MM.1S (cell line): ENCODE data around the gene THADA.

Source experiments
- DNase-seq: peaks from one replicate; pipeline ENCODE4 v3.0.0-alpha.2; 2015
- H2AFZ ChIP-seq: fragments of 300-600 bp; sonication (generic); 2 replicates; pipeline ENCODE4 v1.6.0; 2016; ENCODE audit warnings: antibody characterized with exemption, low read length
- H3F3A ChIP-seq: fragments of 300-600 bp; sonication (generic); 2 replicates; pipeline ENCODE4 v1.6.1; 2016; ENCODE audit warnings: mild to moderate bottlenecking, antibody characterized with exemption, low read length, moderate library complexity, mixed read lengths; ENCODE audit not compliant: insufficient read depth
- H3K27ac ChIP-seq: fragments of 300-600 bp; sonication (generic); 2 replicates; pipeline ENCODE4 v1.5.1; 2016; ENCODE audit warnings: mild to moderate bottlenecking, low read length
- H3K27me3 ChIP-seq: fragments of 300-600 bp; sonication (generic); replicated peaks from 2 replicates; pipeline ENCODE4 v1.6.0; 2016; ENCODE audit warnings: low read length; ENCODE audit not compliant: insufficient read depth
- H3K36me3 ChIP-seq: fragments of 300-600 bp; sonication (generic); replicated peaks from 2 replicates; pipeline ENCODE4 v1.6.1; 2016; ENCODE audit warnings: mild to moderate bottlenecking, low read length, mixed read lengths; ENCODE audit not compliant: insufficient read depth
- H3K4me1 ChIP-seq: fragments of 300-600 bp; sonication (generic); 2 replicates; pipeline ENCODE4 v1.6.1; 2016; ENCODE audit warnings: low read length, mixed read lengths
- H3K4me2 ChIP-seq: fragments of 300-600 bp; sonication (generic); 2 replicates; pipeline ENCODE4 v1.6.0; 2016; ENCODE audit warnings: low read depth, low read length
- H3K4me3 ChIP-seq: fragments of 300-600 bp; sonication (generic); 2 replicates; pipeline ENCODE4 v1.5.1; 2016; ENCODE audit warnings: low read length, mixed read lengths
- H3K79me2 ChIP-seq: fragments of 300-600 bp; sonication (generic); 2 replicates; pipeline ENCODE4 v1.6.1; 2016; ENCODE audit warnings: mixed run types, low read length, mixed read lengths
- H3K9ac ChIP-seq: fragments of 300-600 bp; sonication (generic); 2 replicates; pipeline ENCODE4 v1.6.1; 2016; ENCODE audit warnings: low read length, mixed read lengths
- H3K9me2 ChIP-seq: fragments of 300-600 bp; sonication (generic); replicated peaks from 2 replicates; pipeline ENCODE4 v1.6.1; 2016; ENCODE audit warnings: mild to moderate bottlenecking, low read length, mixed read lengths; ENCODE audit not compliant: insufficient read depth
- H3K9me3 ChIP-seq: fragments of 300-600 bp; sonication (generic); replicated peaks from 2 replicates; pipeline ENCODE4 v1.6.1; 2016; ENCODE audit warnings: mild to moderate bottlenecking, low read length, mixed read lengths; ENCODE audit not compliant: insufficient read depth
- H4K20me1 ChIP-seq: fragments of 300-600 bp; sonication (generic); 2 replicates; pipeline ENCODE4 v1.6.1; 2016; ENCODE audit warnings: mild to moderate bottlenecking, low read length, moderate library complexity, mixed read lengths; ENCODE audit not compliant: insufficient read depth
- EZH2 ChIP-seq: fragments of 300-600 bp; sonication (generic); optimal IDR thresholded peaks from 2 replicates; pipeline ENCODE3; 2017; ENCODE audit warnings: low read depth, mild to moderate bottlenecking, antibody characterized with exemption, low read length, mixed read lengths
- EZH2phosphoT487 ChIP-seq: fragments of 300-600 bp; sonication (generic); IDR thresholded peaks from 2 replicates; pipeline ENCODE4 v1.6.1; 2018; ENCODE audit warnings: antibody characterized with exemption, low read length
- TF ChIP-seq, protein P1 (sequence below): fragments of 300-600 bp; sonication (generic); IDR thresholded peaks from 2 replicates; pipeline ENCODE4 v1.5.1; 2016; ENCODE audit warnings: antibody characterized with exemption, low read length, mixed read lengths

The THADA gene

DNA sequence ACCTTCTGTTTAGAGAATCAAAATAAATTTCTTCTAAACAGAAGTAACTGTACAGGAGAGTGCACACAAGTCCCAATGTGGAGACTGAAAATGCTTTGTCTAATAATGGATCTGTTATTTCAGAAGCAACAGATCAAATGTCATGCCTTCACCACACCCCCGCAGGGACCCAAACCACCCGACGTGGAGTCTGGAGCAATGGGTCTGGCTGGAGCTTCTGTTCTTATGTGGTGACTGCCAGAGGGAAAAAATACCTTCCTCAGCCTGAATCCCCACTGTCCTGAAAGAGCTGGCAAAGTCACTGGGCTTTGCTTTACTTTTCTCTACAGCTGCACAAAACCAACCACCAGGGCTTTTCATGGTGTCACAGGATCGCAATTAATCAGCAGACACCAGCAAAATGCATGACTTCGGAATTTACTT is 250.4 kb downstream of the THADA start:
- no peak overlapping the region for H3K27ac ChIP-seq
- H3K4me2 ChIP-seq = no peak overlapping the region
- no peaks in the 10 kb centered on the region for H3K4me1 ChIP-seq
- no peaks in the 10 kb centered on the region for H3K36me3 ChIP-seq
- no peaks in the 10 kb centered on the region for H3K27me3 ChIP-seq
- H4K20me1 ChIP-seq = no peaks in the 10 kb centered on the region
- no peaks in the 10 kb centered on the region for H3F3A ChIP-seq
- H2AFZ ChIP-seq = no peak overlapping the region
- no peaks in the 10 kb centered on the region for H3K79me2 ChIP-seq
- H3K9ac ChIP-seq = no peak overlapping the region
- TF ChIP-seq, protein P1, sequence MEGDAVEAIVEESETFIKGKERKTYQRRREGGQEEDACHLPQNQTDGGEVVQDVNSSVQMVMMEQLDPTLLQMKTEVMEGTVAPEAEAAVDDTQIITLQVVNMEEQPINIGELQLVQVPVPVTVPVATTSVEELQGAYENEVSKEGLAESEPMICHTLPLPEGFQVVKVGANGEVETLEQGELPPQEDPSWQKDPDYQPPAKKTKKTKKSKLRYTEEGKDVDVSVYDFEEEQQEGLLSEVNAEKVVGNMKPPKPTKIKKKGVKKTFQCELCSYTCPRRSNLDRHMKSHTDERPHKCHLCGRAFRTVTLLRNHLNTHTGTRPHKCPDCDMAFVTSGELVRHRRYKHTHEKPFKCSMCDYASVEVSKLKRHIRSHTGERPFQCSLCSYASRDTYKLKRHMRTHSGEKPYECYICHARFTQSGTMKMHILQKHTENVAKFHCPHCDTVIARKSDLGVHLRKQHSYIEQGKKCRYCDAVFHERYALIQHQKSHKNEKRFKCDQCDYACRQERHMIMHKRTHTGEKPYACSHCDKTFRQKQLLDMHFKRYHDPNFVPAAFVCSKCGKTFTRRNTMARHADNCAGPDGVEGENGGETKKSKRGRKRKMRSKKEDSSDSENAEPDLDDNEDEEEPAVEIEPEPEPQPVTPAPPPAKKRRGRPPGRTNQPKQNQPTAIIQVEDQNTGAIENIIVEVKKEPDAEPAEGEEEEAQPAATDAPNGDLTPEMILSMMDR = no peak
- TF ChIP-seq EZH2phosphoT487 = no peak
- TF ChIP-seq EZH2 = no peak
- no peaks in the 10 kb centered on the region for H3K9me3 ChIP-seq
- no peaks in the 10 kb centered on the region for H3K9me2 ChIP-seq
- DNase-seq = no peak
- H3K4me3 ChIP-seq = no peak overlapping the region

DNA sequence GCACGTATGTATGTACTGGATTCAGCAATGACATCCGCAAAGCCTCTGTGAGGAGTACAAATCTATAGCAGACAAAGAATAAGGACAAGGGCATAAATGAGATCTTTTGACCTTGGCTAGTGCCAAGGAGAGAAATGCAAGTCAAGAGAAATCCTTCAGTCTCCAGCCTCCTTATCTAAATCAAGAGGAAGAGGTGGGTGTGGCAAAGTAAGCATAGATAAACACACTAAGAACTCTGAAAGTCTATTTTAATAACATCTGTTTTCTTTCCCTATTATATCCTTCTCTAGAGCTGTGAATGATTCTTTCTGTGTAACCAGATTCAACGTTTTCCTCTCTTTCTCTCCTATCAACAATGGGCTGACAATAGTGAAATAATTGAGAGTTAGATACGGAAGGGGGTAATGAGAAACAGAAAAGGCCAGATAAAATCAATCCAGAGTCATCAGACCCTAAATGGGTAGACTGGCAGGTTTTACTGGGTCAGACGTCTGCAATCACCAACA is 250.9 kb downstream of the THADA start:
- H3K79me2 ChIP-seq = no peaks in the 10 kb centered on the region
- no peak for TF ChIP-seq EZH2
- TF ChIP-seq, protein P1 = no peak
- H3K9ac ChIP-seq = no peak overlapping the region
- no peaks in the 10 kb centered on the region for H3K36me3 ChIP-seq
- no peak overlapping the region for H2AFZ ChIP-seq
- no peaks in the 10 kb centered on the region for H4K20me1 ChIP-seq
- no peaks in the 10 kb centered on the region for H3K27me3 ChIP-seq
- no peaks in the 10 kb centered on the region for H3K9me3 ChIP-seq
- H3K4me3 ChIP-seq = no peak overlapping the region
- DNase-seq = no peak
- H3K9me2 ChIP-seq = no peaks in the 10 kb centered on the region
- no peaks in the 10 kb centered on the region for H3K4me1 ChIP-seq
- H3F3A ChIP-seq = no peaks in the 10 kb centered on the region
- H3K4me2 ChIP-seq = no peak overlapping the region
- H3K27ac ChIP-seq = no peak overlapping the region

DNA sequence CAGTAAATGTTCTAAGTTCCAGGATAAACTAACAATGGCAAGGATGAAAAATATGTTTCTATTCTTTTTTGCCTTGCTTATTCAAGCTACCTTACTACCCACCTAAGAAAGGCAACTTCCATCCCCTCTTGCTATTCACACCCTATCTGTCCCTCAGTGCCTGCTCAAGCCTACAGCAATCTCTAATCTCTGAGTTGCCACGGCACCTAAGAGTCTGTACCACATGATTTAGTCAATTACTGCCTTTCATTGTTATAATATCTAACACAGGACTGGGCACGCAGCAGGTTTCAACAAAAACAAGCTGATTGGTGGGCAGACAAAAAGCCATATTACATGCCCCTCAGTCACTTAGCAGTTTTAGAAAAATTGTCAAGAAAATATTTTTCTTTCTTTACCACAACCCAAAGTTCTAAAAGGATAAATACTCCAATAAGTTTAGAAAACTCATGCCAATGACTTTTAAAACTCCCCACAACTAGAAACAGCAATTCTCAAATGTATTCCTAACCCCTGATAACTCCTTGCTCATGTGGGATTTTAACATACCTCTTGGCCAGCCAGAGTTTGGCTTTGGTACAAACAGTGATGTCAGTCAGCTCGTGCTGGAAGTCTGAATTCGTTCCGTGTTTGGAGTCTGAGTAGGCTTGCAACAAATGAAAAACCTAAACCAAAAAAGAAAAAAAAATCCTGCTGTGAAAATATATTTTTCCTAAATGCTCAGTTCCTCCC is 252.1 kb downstream of the THADA start:
- Histone ChIP-seq H3K9me3 (no peaks in the 10 kb centered on the region), H3K9ac (no peak overlapping the region), H3K79me2 (no peaks in the 10 kb centered on the region), H3K9me2 (no peaks in the 10 kb centered on the region), H3K36me3 (no peaks in the 10 kb centered on the region), H3K4me2 (no peak overlapping the region), H3K27me3 (no peaks in the 10 kb centered on the region), H4K20me1 (no peaks in the 10 kb centered on the region), H3F3A (no peaks in the 10 kb centered on the region), H2AFZ (no peak overlapping the region), H3K27ac (no peak overlapping the region), H3K4me1 (no peaks in the 10 kb centered on the region), H3K4me3 (no peak overlapping the region)
- TF ChIP-seq, protein P1 = no peak
- TF ChIP-seq EZH2phosphoT487 (no peak), EZH2 (no peak)
- DNase-seq = no peak
